Cardiac fibroblast (primary cell): Measurements from ENCODE around the gene PPM1F.
"Not testable (repeated sequence)": the region's sequence is repeated elsewhere in the genome, so short reads cannot be mapped to it uniquely, and the experiment has no call there.

Experiments
- DNase-seq, 2 donors: peaks; one replicate each; pipeline versions ENCODE4 v3.0.0 to v3.0.0-alpha.2; 2010; ENCODE audit warnings: low read depth in 2 of 2
- H3K4me3 ChIP-seq, 2 donors: replicated peaks in 1 of 2; 1 replicate in 1 of 2; 2 replicates in 1 of 2; pipeline ENCODE4 v1.5.1; 2011; ENCODE audit warnings: low read depth in 2 of 2, low read length in 2 of 2, mild to moderate bottlenecking in 2 of 2, moderate library complexity in 1 of 2
- TF ChIP-seq, protein P1 (sequence below): IDR thresholded peaks from one replicate; pipeline ENCODE4 v1.5.1; 2011; ENCODE audit warnings: low read depth, mild to moderate bottlenecking, low read length, inconsistent platforms

PPM1F gene

DNA sequence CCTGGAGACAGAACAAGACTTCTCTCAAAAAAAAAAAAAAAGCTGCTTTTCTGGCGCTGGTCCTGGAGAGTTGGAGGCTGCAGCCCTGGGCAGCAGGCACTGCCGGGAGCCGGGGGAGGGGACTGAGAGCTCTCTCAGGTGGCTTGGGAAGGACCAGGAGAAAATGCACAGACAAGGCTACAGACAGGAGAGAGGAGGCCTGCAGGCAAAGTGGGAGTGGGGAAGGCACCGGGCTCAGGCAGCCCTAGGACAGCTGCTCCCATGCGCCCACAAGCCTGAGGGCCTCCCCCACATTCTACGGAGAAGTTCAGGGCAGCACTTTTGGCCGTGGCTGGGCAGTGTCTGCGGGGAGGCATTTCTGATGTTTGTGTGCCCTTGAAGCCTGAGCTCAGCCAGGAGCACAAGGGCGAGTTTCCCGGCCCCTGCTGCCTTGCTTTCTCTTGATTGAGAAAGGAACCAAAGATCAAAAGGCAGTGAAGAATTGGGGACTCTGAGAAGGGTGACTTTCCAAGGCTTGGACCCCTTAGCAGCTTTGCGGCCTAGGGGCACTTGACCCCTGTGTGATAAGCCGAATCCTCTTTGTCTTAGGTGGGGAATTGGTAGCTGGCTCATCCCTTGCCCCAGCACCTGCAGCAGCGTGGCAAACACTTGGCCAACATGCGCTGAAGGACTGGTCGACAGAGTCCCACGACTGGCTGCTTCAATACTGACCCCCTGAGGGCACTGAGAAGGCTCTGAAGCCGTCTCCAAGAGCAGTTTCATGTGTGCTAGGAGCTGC, 35.3 kb downstream of the PPM1F start:
- peak in 1 of 2 donors; percentile 64 for DNase-seq
- TF ChIP-seq, protein P1, sequence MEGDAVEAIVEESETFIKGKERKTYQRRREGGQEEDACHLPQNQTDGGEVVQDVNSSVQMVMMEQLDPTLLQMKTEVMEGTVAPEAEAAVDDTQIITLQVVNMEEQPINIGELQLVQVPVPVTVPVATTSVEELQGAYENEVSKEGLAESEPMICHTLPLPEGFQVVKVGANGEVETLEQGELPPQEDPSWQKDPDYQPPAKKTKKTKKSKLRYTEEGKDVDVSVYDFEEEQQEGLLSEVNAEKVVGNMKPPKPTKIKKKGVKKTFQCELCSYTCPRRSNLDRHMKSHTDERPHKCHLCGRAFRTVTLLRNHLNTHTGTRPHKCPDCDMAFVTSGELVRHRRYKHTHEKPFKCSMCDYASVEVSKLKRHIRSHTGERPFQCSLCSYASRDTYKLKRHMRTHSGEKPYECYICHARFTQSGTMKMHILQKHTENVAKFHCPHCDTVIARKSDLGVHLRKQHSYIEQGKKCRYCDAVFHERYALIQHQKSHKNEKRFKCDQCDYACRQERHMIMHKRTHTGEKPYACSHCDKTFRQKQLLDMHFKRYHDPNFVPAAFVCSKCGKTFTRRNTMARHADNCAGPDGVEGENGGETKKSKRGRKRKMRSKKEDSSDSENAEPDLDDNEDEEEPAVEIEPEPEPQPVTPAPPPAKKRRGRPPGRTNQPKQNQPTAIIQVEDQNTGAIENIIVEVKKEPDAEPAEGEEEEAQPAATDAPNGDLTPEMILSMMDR: no peak
- no peak overlapping the region for H3K4me3 ChIP-seq

DNA sequence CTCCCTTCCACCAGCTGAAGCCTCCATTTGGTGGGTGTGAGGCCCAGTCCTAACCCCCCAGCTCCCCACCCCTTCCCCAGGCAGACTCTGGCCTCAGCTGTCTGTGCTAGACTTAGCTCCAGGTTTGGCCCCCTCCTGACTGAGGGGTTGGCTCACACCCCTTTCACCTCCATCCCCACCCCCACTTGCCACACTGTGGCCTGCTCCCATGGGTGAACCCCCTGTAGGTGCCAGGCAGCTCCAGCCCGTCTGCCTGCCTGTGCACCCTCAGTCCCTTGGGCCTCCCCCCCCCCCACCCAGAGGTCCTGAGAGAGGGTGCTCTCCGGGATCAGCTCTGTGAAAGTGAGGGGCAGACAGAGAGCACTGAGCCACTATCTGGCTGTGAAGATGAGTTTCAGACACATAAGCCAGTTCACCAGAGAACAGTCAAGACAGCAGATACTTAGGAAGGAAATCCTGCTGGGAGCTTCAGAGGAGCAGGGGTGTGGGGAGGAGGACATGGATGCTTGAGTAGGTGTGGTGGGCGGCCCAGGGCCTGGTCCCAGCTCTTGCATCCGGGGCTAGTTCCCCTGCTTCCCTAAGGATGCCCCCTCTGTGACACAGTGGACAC, 36.2 kb downstream of the PPM1F start:
- no peak for DNase-seq
- TF ChIP-seq, protein P1: no peak
- H3K4me3 ChIP-seq: no peak overlapping the region

DNA sequence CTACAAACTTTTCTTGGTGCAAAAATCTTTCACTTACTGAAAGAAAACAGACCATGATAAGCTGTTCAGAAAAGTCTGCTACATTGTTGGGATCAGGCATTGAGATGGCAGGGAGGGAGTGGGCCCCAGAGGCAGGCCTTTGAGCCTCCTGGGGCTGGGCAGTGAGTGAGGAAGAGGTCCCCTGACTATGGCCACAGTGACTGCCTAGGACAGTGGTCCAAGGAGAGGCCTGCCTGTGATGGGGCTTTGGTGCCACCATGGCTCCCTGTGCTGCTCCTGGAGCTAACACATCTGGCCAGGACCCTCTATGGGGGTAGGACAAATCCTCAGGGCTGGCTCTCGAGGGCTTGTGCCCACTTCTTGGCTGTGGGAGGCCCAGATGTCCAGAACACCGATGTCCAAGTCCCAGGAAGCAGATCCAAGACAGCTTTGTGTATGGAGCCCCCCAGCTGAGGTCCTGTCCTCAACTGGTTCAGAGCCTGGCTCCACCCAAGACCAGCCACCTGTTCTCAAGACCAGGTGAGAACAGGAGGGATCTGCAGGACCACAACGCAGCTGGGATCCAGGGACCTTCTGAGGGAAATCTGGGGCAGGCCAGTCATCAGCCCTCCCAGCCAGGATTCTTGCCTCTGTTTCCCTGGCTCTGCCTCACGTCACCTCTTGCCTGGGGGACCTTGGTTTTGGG, 36.9 kb downstream of the PPM1F start:
- TF ChIP-seq, protein P1: no peak
- no peak for DNase-seq
- no peak overlapping the region for H3K4me3 ChIP-seq

DNA sequence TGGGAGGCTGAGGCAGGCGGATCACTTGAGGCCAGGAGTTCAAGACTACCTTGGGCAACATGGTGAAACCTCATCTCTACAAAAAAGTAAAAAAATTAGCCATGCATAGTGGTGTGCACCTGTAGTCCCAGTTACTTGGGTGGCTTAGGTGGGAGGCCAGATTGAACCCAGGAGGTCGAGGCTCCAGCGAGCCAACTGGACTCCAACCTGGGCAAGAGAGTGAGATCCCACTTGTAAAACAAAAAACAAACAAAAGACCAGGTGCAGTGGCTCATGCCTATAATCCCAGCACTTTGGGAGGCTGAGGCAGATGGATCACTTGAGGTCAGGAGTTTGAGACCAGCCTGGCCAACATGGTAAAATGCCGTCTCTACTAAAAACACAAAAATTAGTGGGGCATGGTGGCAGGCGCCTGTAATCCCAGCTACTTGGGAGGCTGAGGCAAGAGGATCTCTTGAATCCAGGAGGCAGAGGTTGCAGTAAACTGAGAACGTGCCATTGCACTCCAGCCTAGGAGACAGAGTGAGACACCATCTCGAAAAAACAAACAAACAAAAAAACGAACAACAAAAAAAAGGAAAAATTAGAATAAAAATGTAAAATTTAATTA, 38.5 kb downstream of the PPM1F start:
- not testable (repeated sequence) for DNase-seq, H3K4me3 ChIP-seq

DNA sequence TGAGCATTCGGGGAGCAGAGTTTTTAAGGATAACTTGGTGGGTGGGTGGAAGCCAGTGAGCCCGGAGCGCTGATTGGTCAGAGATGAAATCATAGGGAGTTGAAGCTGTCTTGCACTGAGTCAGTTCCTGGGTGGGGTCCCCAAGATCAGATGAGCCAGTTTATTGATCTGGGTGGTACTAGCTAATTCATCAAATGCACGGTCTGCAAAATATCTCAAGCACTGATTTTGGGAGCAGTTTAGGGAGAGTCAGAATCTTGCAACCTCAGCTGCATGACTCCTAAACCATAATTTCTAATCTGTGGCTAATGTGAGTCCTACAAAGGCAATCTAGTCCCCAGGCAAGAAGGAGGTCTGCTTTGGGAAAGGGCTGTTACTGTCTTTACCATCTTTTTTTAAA, 42.3 kb downstream of the PPM1F start:
- DNase-seq, H3K4me3 ChIP-seq: not testable (repeated sequence)

DNA sequence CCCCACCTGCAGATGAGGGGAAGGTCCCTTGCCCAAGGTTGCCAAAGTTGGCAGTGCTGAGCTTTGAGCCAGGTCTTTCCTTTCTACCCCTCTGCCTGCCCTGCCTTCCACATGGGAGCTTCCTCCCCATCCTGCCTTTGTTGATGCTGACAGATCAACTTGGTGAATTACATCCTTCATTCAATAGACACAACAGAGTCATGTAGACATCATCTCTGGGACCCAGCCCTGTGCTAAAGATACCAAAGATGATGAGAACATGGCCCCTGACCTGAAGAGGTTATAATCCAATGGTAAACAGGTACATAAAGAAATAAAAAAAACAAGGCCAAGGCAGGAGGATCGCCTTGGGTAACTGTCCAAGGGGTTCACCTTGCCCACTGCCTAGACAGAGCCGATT, 42.8 kb downstream of the PPM1F start:
- no peak for DNase-seq
- H3K4me3 ChIP-seq: no peak overlapping the region
- TF ChIP-seq, protein P1: no peak

DNA sequence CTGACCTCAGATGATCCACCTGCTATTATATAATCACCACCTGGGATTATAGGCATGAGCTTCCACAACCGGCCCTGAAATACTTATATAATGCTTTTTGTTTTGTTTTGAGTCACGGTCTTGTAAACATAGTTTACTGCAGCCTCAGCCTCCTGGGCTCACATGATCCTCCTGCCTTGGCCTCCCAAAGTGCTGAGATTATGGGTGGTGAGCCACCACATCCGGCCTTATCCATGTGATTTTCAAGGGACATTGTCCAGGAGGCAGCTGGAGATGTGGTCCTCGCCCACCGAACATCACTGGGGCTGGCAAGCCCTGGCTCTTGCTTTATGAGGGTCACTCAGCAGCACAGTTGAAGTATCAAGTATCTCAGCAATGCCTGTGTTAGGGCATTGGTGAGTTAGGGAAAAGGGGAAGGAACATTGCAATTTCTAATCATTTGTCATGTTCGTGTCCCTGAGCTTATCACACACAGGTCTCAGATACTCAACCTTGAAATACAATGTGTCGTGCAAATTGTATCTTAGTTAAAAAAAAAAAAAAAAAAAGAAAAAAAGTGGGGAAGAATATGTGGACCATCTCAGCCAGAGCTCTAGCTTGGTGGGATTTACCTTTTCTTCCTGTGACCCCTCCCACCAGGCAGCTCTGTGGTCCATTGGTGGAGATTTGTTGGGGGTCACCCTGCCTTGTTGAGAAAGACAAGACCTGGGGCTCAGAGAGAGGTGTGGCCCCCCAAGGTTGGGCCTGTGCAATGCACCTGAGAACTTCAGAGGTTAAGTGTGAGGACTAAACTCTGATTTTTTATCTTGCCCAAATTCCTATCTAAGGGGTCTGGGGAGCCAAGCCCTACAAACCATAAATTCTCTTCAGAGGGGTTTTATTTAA, 44.8 kb downstream of the PPM1F start:
- TF ChIP-seq, protein P1: no peak
- no peak for DNase-seq

DNA sequence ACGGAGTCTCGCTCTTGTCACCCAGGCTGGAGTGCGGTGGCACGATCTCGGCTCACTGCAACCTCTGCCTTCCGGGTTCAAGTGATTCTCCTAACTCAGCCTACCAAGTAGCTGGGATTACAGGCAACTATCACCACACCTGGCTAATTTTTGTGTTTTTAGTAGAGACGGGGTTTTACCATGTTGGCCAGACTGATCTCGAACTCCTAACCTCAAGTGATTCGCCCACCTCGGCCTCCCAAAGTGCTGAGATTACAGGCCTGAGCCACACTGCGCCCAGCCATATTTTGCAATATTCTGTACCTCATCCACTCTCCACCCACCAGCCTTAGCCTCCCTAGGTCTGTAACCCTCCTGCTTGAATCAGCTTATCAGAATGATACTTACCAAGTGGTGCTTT, 47.4 kb downstream of the PPM1F start:
- not testable (repeated sequence) for H3K4me3 ChIP-seq, DNase-seq

More for the DNA sequence above, 44.8 kb downstream of the PPM1F start:
- no peak overlapping the region for H3K4me3 ChIP-seq
